PFSK-1 (cell line): Measurements from ENCODE around the gene ZNF536.

Experiments
- POLR2AphosphoS5 ChIP-seq: IDR thresholded peaks from 2 replicates; pipeline ENCODE4 v1.6.1; 2012; ENCODE audit warnings: low read depth, mild to moderate bottlenecking, control low read depth, low read length, moderate library complexity
- REST ChIP-seq, 2 experiments: IDR thresholded peaks; 2 replicates each; pipeline versions ENCODE4 v1.6.1 to v1.8.0; 2011 to 2012; ENCODE audit warnings: low read depth in 2 of 2, low read length in 2 of 2, control low read depth in 1 of 2, inconsistent platforms in 1 of 2, mild to moderate bottlenecking in 1 of 2, moderate library complexity in 1 of 2; ENCODE audit not compliant: insufficient read depth in 1 of 2
- SIN3A ChIP-seq: IDR thresholded peaks from 2 replicates; pipeline ENCODE4 v1.6.1; 2012; ENCODE audit warnings: mild to moderate bottlenecking, low read length, moderate library complexity, borderline replicate concordance; ENCODE audit not compliant: insufficient read depth

GRCh38 chr19:30416375-30416774 is 44.2 kb downstream of the ZNF536 start:
- TF ChIP-seq REST (IDR thresholded peaks at IDR 0.05; ENCODE audit: insufficient read depth in 1 of 2, low read depth in 2 of 2, low read length in 2 of 2) (no peak), POLR2AphosphoS5 (no peak), SIN3A (no peak)
